ENCODE results near the gene TMEM150B.

TMEM150B gene

GRCh38 chr19:55325172-55325571, at the start of gene TMEM150B:
TMEM150B (minus strand) TSS chr19:55325341; CDS start chr19:55321036, 4,305 bp downstream.
- DNase-seq (ENCODE audit: low spot score) = no peak

- no peak for DNase-seq (ENCODE audit: low spot score)
Measured at GRCh38 chr19:55373993-55374757, 49.0 kb upstream of the TMEM150B start.

GRCh38 chr19:55373306-55373992, 48.3 kb upstream of the TMEM150B start:
- no peak for DNase-seq (ENCODE audit: low spot score)

GRCh38 chr19:55372316-55373081, 47.4 kb upstream of the TMEM150B start:
- DNase-seq (ENCODE audit: low spot score) = no peak

GRCh38 chr19:55370305-55370988, 45.3 kb upstream of the TMEM150B start, which contains the start of gene IL11:
IL11 (minus strand) TSS chr19:55370463; CDS start chr19:55370310, 153 bp downstream.
- DNase-seq (ENCODE audit: low spot score) = no peak

GRCh38 chr19:55369653-55370304, 44.6 kb upstream of the TMEM150B start:
- DNase-seq (ENCODE audit: low spot score) = peak; percentile 86

- DNase-seq (ENCODE audit: low spot score) = no peak
Measured at GRCh38 chr19:55368701-55369563, 43.8 kb upstream of the TMEM150B start.

GRCh38 chr19:55368106-55368505, 43.0 kb upstream of the TMEM150B start:
- no peak for DNase-seq (ENCODE audit: low spot score)

GRCh38 chr19:55366790-55367189, 41.6 kb upstream of the TMEM150B start:
- DNase-seq (ENCODE audit: low spot score) = no peak

- no peak for DNase-seq (ENCODE audit: low spot score)
Measured at GRCh38 chr19:55365964-55366363, 40.8 kb upstream of the TMEM150B start.

GRCh38 chr19:55365245-55365644, 40.1 kb upstream of the TMEM150B start:
- DNase-seq (ENCODE audit: low spot score) = no peak

- no peak for DNase-seq (ENCODE audit: low spot score)
Measured at GRCh38 chr19:55362990-55363716, 38.0 kb upstream of the TMEM150B start, which contains the start of gene GARIN5B. GARIN5B (minus strand) TSS chr19:55363260; CDS start chr19:55363066, 194 bp downstream.

GRCh38 chr19:55362174-55362989, 37.2 kb upstream of the TMEM150B start:
- no peak for DNase-seq (ENCODE audit: low spot score)

GRCh38 chr19:55360902-55361301, 35.8 kb upstream of the TMEM150B start:
- no peak for DNase-seq (ENCODE audit: low spot score)

- no peak for DNase-seq (ENCODE audit: low spot score)
Measured at GRCh38 chr19:55358943-55359908, 34.1 kb upstream of the TMEM150B start.

- DNase-seq (ENCODE audit: low spot score) = no peak
Measured at GRCh38 chr19:55358493-55358892, 33.4 kb upstream of the TMEM150B start.

- DNase-seq (ENCODE audit: low spot score) = no peak
Measured at GRCh38 chr19:55355213-55355821, 30.2 kb upstream of the TMEM150B start.
